ENCODE results near the gene GPR84. TPM values are rescaled to one million over a fixed set of nuclear protein-coding genes. Genes with fewer than 3 reads are reported as not detected.

GPR84 gene
- total RNA-seq, 4 donors from 2014 or later: not detected

- Histone ChIP-seq H3K27ac (peak overlapping the region; percentile 38 to 63 (median 53)), H3K4me3 (peak overlapping the region in 2 of 4 donors; percentile 26 to 49), H3K36me3 (no peaks in the 10 kb centered on the region), H3K4me1 (peaks cover 0 to 45% (median 20%) of the 10 kb centered on the region in 4 donors), H3K27me3 (no peaks in the 10 kb centered on the region), H3K9me3 (no peaks in the 10 kb centered on the region)
- in situ Hi-C loops (cut with MboI; ENCODE audit: low pct_ligation_motif_present in 1 of 4, low pct_unique_long_range_greater_than_20kb in 1 of 4, low sequenced_read_pairs in 3 of 4) (loop anchor here in 2 of 4 donors (10.0 kb wide), 3 partner anchors 74 to 144 kb away; no protein-coding TSS in a partner anchor), intact Hi-C loops (cut with DNase I; ENCODE audit: low total_unique reads) (loop anchor here (10.0 kb wide), 1 partner anchor 144 kb away; no protein-coding TSS in a partner anchor)
- TF ChIP-seq POLR2A (IDR thresholded peaks at IDR 0.05) (no peak), EP300 (IDR thresholded peaks at IDR 0.05; ENCODE audit: low read depth) (no peak), CTCF (IDR thresholded peaks at IDR 0.05) (peak; percentile 74 to 88 (median 84)), POLR2AphosphoS5 (IDR thresholded peaks at IDR 0.05) (peak in 2 of 3 donors; percentile 11 to 38)
- peak; percentile 93 for DNase-seq
- WGBS, 2 donors (ENCODE audit: low coverage in 1 of 2): 2 to 15% methylated on average over 8 to 40 of the region's 40 CpGs
Observed at GRCh38 chr12:54368709-54369596, 4.7 kb upstream of the GPR84 start.

- Histone ChIP-seq H3K27ac (peak overlapping the region in 2 of 4 donors; percentile 38 to 49), H3K27me3 (no peaks in the 10 kb centered on the region), H3K4me3 (peak overlapping the region in 1 of 4 donors; percentile 49), H3K9me3 (no peaks in the 10 kb centered on the region), H3K4me1 (peaks cover 0 to 43% (median 20%) of the 10 kb centered on the region in 4 donors), H3K36me3 (no peaks in the 10 kb centered on the region)
- in situ Hi-C loops (cut with MboI; ENCODE audit: low pct_ligation_motif_present in 1 of 4, low pct_unique_long_range_greater_than_20kb in 1 of 4, low sequenced_read_pairs in 3 of 4): loop anchor here in 2 of 4 donors (10.0 kb wide), 3 partner anchors 73 to 143 kb away; no protein-coding TSS in a partner anchor
- TF ChIP-seq CTCF (IDR thresholded peaks at IDR 0.05) (no peak), POLR2AphosphoS5 (IDR thresholded peaks at IDR 0.05) (no peak), EP300 (IDR thresholded peaks at IDR 0.05; ENCODE audit: low read depth) (no peak), POLR2A (IDR thresholded peaks at IDR 0.05) (no peak)
- DNase-seq: no peak
- intact Hi-C loops (cut with DNase I; ENCODE audit: low total_unique reads): loop anchor here (10.0 kb wide), 1 partner anchor 143 kb away; no protein-coding TSS in a partner anchor
- WGBS, 2 donors (ENCODE audit: low coverage in 1 of 2): 22 to 29% methylated on average over 3 to 5 of the region's 5 CpGs
Observed at GRCh38 chr12:54368025-54368708, 3.9 kb upstream of the GPR84 start.

- Histone ChIP-seq H3K9me3 (no peaks in the 10 kb centered on the region), H3K4me3 (no peak overlapping the region), H3K27ac (no peak overlapping the region), H3K36me3 (no peaks in the 10 kb centered on the region), H3K4me1 (peaks cover 0 to 26% (median 10%) of the 10 kb centered on the region in 4 donors), H3K27me3 (no peaks in the 10 kb centered on the region)
- in situ Hi-C loops (cut with MboI; ENCODE audit: low pct_ligation_motif_present in 1 of 4, low pct_unique_long_range_greater_than_20kb in 1 of 4, low sequenced_read_pairs in 3 of 4): loop anchor here in 2 of 4 donors (10.0 kb wide), 3 partner anchors 69 to 139 kb away; no protein-coding TSS in a partner anchor
- no peak for DNase-seq
- TF ChIP-seq CTCF (IDR thresholded peaks at IDR 0.05) (no peak), POLR2A (IDR thresholded peaks at IDR 0.05) (no peak), EP300 (IDR thresholded peaks at IDR 0.05; ENCODE audit: low read depth) (no peak), POLR2AphosphoS5 (IDR thresholded peaks at IDR 0.05) (no peak)
- WGBS, 2 donors (ENCODE audit: low coverage in 1 of 2): 79 to 87% methylated on average over 5 to 6 of the region's 6 CpGs
- intact Hi-C loops (cut with DNase I; ENCODE audit: low total_unique reads): loop anchor here (5.0 to 10.0 kb wide), 2 partner anchors 71 to 139 kb away; no protein-coding TSS in a partner anchor
Observed at GRCh38 chr12:54363618-54364017, 668 bp downstream of the GPR84 start.

Measured in transverse colon (tissue), 4 donors.